Upper lobe of right lung (tissue), 1 donor: ENCODE measurements around the gene FNIP1. TPM values are rescaled to one million over a fixed set of nuclear protein-coding genes. Genes with fewer than 3 reads are reported as not detected.
"Not testable (repeated sequence)": the region's sequence is repeated elsewhere in the genome, so short reads cannot be mapped to it uniquely, and the experiment has no call there.

Experiments
- ATAC-seq: fragments of 200-7000 bp; cut with Tn5 transposase; one replicate; pipeline ENCODE4 v1.9.1; 2020; ENCODE audit warnings: mild to moderate bottlenecking, moderate library complexity
- DNase-seq: peaks from one replicate; pipeline ENCODE4 v3.0.0-alpha.2; 2020
- H3K27ac ChIP-seq: fragments of 200-600 bp; one replicate; pipeline ENCODE4 v1.8.0; 2022
- H3K27me3 ChIP-seq: fragments of 200-600 bp; one replicate; pipeline ENCODE4 v1.8.0; 2022; ENCODE audit warnings: mild to moderate bottlenecking
- H3K36me3 ChIP-seq: fragments of 200-600 bp; one replicate; pipeline ENCODE4 v1.8.0; 2022
- H3K4me1 ChIP-seq: fragments of 200-600 bp; one replicate; pipeline ENCODE4 v1.8.0; 2022
- H3K4me3 ChIP-seq: fragments of 200-600 bp; one replicate; pipeline ENCODE4 v1.8.0; 2022; ENCODE audit warnings: mild to moderate bottlenecking
- H3K9me3 ChIP-seq: fragments of 200-600 bp; one replicate; pipeline ENCODE4 v1.8.0; 2022
- CTCF ChIP-seq: fragments of 200-600 bp; IDR thresholded peaks from one replicate; pipeline ENCODE4 v1.8.0; 2022; ENCODE audit warnings: antibody characterized with exemption
- intact Hi-C: fragments of 100-400 bp; cut with DNase I; formaldehyde crosslinking; loops from one replicate; pipeline ENCODE4 v1.11.0; 2022
- long read RNA-seq: library from polyadenylated mRNA; unstranded; transcript quantifications from one replicate; pipeline ENCODE4 v2.0.0, GENCODE V29; 2021
- total RNA-seq: library from RNA; stranded (reverse); fragmentation: NEBNext Ultra II Directional; extraction: Animal tissue kit (Norgen Biotek cat#: 25700); gene quantifications from one replicate; pipeline ENCODE4 v1.2.1, GENCODE V29; 2021
- donor health status: DM: no; HTN: yes; CAD: no; lungs with severe emphysema.

The FNIP1 gene
- total RNA-seq: 42.7 TPM
- long read RNA-seq, full-length matches to known transcripts: 10 of 20 reads
- long read RNA-seq, partial matches to known transcripts: 3 of 20 reads
- long read RNA-seq, other reads (novel, unspliced or antisense): 7 of 20 reads

GRCh38 chr5:131796793-131797693 lies at the start of gene FNIP1:
Gene FNIP1 (minus strand): TSS chr5:131797017. CDS start chr5:131796921, 96 bp downstream.
- no peaks in the 10 kb centered on the region for H3K36me3 ChIP-seq
- peaks cover 8% of the 10 kb centered on the region for H3K4me1 ChIP-seq
- no peak for TF ChIP-seq CTCF
- ATAC-seq (peak; percentile 98), DNase-seq (peak; percentile 100)
- H3K27ac ChIP-seq: peak within 1 kb of the TSS; percentile 99
- no peaks in the 10 kb centered on the region for H3K9me3 ChIP-seq
- peak within 1 kb of the TSS; percentile 94 for H3K4me3 ChIP-seq
- intact Hi-C loops: no loop called here
- no peaks in the 10 kb centered on the region for H3K27me3 ChIP-seq

- Histone ChIP-seq H3K4me1 (no peaks in the 10 kb centered on the region), H3K4me3 (no peak overlapping the region), H3K27me3 (no peaks in the 10 kb centered on the region), H3K36me3 (no peaks in the 10 kb centered on the region), H3K9me3 (peaks cover 12% of the 10 kb centered on the region), H3K27ac (no peak overlapping the region)
- intact Hi-C loops: no loop called here
- no peak for ATAC-seq
- TF ChIP-seq CTCF: no peak
- DNase-seq: no peak
Measured at GRCh38 chr5:131846536-131846935, 49.7 kb upstream of the FNIP1 start.

- ATAC-seq: no peak
Measured at GRCh38 chr5:131845828-131846227, 49.0 kb upstream of the FNIP1 start.

GRCh38 chr5:131842971-131843370 lies 46.2 kb upstream of the FNIP1 start:
- H3K27me3 ChIP-seq, intact Hi-C loops, H3K4me3 ChIP-seq, ATAC-seq, H3K4me1 ChIP-seq, DNase-seq, H3K36me3 ChIP-seq, H3K27ac ChIP-seq, H3K9me3 ChIP-seq: not testable (repeated sequence)

More at GRCh38 chr5:131845828-131846227, 49.0 kb upstream of the FNIP1 start:
- H3K27me3 ChIP-seq: no peaks in the 10 kb centered on the region
- intact Hi-C loops: no loop called here
- H3K4me1 ChIP-seq: no peaks in the 10 kb centered on the region
- H3K9me3 ChIP-seq: peaks cover 12% of the 10 kb centered on the region
- no peak for DNase-seq
- no peak overlapping the region for H3K27ac ChIP-seq
- TF ChIP-seq CTCF: no peak
- no peak overlapping the region for H3K4me3 ChIP-seq
- H3K36me3 ChIP-seq: no peaks in the 10 kb centered on the region

- ATAC-seq: not testable (repeated sequence)
Measured at GRCh38 chr5:131832702-131833101, 35.9 kb upstream of the FNIP1 start.

GRCh38 chr5:131825404-131826013 lies 28.7 kb upstream of the FNIP1 start:
- no peaks in the 10 kb centered on the region for H3K9me3 ChIP-seq
- no peak overlapping the region for H3K4me3 ChIP-seq
- DNase-seq (no peak), ATAC-seq (no peak)
- no peaks in the 10 kb centered on the region for H3K4me1 ChIP-seq
- no peak for TF ChIP-seq CTCF
- no peaks in the 10 kb centered on the region for H3K36me3 ChIP-seq
- intact Hi-C loops: no loop called here
- no peaks in the 10 kb centered on the region for H3K27me3 ChIP-seq
- H3K27ac ChIP-seq: no peak overlapping the region

More at GRCh38 chr5:131832702-131833101, 35.9 kb upstream of the FNIP1 start:
- H3K36me3 ChIP-seq, H3K4me1 ChIP-seq, H3K27ac ChIP-seq, H3K9me3 ChIP-seq, H3K4me3 ChIP-seq, intact Hi-C loops, H3K27me3 ChIP-seq, DNase-seq: not testable (repeated sequence)
